Fibroblast of the conjunctiva (primary cell): Measurements from ENCODE around the gene ASCC3.

Experiments
- DNase-seq: peaks from one replicate; pipeline ENCODE4 v3.0.0-alpha.2; 2010; ENCODE audit warnings: low read depth

The ASCC3 gene

DNA sequence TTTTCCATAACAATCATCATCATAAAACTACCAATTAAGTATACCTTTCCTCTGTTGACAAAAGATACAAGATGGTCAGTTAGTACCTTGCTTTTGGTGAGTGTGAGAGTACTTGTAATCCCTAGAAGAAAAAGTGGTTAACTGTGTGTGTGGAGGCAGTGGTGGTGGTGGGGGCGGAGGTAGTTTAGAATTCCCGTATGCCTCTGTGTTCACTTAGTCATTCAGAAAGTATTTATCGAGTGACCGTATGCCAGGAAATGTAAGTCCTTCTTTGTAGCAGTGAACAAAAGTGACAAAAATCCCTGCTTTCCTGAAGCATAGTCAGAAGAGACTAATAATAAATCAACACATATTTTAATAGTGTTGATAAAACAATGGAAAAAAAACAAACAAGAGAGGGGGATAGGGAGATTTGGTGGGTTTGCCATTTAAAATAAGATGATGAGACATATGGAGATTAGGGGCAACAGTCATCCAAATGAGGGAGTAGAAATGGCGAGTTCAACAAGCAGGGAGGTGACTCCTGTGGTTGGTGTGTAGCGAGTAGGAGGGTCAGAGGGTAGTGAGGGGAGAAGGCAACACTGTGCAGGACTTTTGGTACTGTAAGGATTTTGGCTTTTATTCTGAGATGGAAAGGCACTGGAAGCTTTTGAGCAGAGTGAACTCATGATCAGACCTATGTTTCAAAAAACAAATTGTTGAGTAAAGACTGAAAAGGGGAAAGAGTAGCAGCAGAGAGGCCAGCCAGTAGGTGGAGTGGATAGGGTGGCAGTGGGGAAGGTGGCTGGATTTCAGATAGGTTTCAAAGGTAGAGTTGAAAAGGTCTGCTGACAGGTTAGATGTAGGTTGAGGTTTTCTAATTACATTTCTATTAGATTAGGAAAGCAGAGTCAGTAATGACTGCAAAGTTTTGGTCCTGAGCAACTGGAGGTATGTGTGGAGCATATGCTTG is 376.1 kb downstream of the ASCC3 start:
- peak; percentile 59 for DNase-seq

DNA sequence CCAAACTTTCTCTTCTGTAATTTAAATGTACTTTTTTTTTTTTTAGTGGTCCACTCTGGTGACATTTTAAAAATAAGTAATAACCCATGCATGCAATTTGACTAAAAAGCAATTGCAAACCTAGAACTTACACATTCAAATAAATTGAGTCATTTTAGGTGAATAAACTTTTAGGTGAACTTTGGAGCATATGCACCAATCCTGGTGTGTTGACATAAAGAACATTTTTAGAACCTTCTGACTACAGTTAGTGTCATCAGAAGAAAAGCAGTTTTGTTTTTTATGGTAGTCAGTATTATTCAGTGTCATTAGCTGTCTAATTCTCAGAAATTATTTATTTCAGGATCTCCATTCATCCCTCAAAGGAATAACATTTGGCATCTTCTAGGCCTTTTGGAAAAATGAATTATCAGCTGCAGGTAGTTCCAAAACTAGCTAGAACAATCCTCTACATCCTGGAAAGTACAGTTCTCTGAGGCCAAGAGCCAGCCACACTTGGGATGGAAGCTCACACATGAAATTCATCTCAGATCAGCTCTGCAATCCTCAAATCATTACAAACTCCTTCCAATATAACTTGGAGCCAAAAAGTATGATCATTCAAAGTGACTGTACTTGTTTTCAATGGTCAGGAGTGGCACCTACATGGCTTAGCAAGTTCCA is 378.0 kb downstream of the ASCC3 start:
- no peak for DNase-seq

DNA sequence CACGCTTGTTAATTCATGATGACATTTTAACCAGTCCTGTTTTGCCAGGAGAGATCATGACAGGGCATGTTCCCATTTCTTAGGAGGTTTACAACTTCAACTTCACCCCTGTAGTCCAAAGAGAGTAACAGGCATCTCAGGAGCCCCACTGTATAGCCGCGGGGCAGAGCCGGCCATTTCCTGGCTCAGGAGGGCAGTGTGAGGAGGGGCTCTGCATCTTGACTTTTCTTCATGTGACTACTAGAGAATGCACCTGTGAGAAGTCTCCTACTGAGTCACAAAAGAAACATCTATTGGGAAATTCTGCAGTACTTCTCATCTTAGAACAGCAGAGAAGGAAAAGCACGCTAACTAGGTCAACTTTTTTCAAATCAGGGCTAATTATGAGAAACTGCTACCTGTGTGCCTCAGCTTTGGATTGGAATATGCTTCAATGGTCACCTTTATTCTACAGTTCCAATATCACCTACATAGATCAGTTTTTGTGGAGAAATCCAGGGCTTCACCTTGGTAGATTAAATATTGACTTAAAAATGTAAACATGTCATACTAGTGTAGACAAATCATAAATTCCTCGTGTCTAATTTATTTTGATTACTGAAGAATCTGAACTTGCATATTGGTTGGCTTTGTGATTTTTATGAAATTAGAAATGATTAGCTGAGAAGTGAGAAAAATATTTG is 387.8 kb downstream of the ASCC3 start:
- no peak for DNase-seq

DNA sequence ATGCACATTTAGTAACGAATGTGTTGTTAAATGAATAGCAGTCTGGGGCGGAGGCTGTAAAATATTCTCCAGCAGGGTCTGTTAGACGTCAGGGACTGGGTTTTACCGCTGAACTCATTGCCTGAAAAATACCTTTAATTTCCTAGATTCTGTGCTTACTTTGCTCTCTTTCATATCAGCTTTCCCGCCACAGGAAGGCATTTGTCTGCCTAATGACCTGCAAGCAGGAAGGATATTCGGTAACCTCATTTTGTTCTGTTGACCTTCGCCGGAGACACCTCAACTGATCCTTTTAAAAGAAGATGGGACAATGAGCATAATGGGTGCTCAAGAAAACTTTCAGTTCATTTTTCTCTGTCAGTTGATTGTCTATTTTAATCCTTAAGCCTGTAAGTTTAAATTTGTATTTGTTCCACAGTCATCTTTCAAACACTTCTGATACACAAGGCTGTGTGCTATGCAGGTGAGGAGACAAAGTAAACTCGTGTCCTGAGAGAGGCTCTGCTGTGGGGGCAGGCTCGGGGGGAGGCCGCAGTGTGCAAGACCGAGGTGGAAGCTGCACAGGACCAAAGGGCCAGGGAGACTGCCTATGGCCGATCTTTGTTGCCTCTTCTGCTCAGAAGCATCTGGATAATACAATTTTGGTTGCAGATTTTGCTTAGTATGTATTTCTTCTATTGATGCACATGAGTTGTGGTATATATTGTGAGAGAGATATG is 389.0 kb downstream of the ASCC3 start:
- DNase-seq, result no peak

DNA sequence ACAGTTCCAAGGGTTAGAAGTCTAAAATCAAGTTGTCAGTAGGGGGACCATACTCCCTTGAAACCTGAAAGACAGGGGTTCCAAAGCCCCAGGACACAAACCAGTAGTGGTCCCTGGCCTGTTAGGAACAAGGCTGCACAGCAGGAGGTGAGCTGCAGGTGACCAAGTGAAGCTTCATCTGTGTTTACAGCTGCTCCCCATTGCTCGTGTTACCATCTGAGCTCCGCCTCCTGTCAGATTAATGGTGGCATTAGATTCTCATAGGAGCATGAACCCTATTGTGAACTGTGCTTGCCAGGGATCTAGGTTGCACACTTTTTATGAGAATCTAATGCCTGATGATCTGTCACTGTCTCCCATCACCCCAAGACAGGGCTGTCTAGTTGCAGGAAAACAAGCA is 391.1 kb downstream of the ASCC3 start:
- DNase-seq, result no peak

DNA sequence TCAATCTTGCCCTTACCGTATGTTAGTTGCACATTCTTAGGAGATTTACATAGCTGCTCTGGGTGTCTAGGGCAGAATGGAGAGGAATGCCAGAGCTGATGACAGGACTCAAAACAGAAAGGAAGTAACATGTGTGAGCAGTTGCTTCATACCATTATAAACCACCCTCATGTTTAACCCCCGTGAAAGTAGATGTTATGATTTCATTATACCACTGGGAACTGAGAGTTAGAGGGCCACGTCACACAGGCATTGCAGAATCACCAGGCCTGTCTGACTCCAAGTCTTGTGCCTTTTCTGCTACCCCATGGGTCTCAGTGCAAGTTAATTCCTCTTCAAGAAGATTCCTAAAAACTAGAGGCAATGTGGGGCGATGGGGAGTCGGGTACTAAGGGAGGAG is 392.9 kb downstream of the ASCC3 start:
- DNase-seq, result no peak

DNA sequence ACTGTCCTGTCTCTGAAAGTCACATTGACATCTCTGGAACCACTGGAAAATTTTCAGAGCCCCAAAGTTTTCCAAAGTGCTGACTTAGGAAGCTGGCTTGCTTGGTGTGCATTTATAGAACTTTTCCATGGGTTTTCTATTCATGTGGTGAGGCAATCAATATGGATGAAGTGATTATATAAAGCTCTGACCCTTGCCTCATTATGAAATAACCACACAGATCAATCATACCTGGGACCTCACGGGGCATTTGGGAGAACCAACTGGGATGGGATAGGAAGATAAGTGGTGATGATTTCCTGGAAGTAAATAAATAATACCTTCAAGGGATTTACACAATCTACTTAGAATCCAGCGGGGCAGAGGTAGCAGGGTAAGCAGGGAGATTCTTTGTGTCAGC is 393.5 kb downstream of the ASCC3 start:
- DNase-seq, result no peak

DNA sequence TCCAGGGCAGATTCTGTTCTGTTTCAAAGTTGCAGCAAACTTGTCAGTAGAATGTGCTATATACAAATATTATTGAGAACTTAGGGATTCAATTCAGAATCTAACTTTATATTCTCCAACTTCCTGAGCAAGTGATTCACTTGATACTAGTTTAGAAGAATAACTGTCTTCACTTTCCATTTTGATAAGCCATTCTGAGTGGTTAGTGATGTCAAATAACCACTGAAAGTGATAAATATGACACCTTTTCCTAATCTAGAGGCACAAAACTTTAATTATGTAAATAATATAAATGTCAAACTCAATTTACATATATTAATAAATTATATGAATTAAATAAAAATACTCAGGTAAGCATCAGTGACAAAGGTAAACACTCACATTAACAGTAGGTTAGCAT is 395.9 kb downstream of the ASCC3 start:
- no peak for DNase-seq

DNA sequence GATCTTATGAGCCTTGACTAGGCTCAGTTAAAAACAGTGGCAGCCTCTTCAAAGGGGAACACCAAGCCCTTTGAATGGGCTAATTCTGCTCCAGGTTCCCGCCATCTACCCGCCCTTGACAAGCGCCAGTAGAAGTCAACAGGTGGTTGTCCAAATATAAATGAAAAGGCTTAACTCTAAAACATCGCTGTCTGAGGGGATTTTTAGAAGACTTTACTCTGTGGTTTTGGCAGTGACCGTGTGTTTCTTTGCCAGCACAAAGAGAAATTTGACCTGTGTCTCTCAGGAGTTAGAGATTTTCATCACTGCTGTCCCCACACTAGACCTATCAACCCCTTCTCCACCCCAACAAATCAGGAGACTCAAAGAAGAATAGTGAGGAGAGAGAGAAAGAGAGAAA is 396.7 kb downstream of the ASCC3 start:
- no peak for DNase-seq

DNA sequence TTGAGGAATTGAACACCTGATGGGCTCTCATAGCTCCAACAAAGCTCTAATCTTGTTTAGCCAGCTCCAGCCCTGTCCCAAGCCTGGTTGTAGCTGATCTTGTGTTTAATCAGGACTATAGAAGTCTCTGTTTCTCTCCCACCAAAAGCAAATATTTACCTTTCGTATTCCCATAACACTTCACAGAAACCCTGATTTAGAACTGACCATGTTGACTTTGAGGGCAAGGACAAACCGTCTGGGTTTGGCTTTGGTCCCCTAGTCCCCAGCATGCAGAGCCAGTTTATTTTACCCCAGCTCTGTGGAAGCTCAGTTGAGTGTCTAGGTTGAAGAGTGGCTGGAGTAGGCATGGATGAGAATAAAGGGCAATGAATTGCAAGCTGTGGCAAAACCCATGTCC is 398.4 kb downstream of the ASCC3 start:
- DNase-seq, result no peak

DNA sequence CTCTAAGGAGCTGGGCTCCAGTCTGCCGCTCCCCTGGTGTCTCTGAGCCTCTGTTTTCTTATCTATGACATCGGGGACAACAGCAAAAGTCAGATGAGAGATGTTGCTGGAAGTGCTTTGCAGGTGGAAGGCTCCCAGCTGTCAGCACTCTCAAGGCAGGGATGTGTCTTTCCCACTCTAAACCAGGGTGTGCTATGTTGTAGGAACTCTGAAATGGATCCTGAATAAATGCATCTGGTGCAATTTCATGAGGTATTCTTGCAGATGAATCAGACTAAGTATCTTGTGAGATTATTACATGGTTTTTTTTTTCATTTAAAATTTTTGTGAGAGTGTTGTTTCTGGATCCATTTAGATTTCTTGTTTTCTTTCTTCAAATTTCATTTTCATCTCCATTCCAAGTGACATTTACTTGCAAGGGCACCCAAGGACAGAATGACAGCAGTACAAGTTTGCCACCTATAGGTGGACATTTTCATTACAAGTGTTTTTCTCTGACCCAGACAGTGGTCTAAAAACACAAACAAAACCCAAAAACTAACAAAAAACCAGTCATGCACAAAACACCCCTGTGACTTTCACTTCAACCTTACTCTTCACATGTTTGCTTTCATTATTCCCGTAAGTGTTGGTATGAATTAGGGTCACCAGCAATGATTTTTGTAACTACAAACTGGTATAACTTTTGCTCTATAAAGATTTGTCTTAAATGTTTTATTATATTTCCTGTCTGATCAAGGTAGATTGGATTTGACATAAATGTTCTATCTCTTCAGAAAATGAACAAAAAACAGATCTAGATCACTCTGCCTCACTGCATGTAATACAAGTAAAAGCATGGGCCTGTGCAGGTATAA is 401.7 kb downstream of the ASCC3 start:
- DNase-seq, result peak; percentile 20

DNA sequence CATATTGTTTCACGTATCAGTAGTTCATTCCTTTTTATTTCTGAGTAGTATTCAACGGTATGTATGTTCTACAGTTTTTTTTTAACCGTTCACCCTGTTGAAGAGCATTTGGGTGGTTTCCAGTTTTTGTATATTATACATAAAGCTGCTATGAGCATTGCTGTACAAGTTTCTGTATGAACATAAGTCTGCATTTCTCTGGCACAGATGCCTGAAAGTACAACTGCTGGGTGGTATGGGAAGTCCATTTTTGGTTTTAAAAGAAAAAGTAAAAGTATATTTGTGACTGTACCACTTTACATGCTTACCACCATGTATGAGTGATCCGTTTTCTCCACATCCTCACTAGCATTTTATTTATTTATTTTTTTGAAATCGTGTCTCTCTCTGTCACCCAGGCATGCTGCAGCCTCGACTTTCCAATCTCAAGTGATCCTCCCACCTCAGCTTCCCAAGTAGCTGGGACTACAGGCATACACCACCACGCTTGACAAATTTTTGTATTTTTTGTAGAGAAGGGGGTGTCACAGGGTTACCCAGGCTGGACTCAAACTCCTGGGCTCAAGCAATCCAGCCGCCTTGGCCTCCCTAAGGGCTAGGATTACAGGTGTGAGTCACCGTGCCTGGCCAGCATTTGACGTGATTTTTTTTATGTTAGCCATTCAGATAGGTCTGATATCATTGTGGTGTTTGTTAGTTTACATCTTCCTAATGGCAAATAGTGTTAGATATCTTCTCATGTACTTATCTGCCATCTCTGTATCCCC is 405.4 kb downstream of the ASCC3 start:
- DNase-seq, result no peak

DNA sequence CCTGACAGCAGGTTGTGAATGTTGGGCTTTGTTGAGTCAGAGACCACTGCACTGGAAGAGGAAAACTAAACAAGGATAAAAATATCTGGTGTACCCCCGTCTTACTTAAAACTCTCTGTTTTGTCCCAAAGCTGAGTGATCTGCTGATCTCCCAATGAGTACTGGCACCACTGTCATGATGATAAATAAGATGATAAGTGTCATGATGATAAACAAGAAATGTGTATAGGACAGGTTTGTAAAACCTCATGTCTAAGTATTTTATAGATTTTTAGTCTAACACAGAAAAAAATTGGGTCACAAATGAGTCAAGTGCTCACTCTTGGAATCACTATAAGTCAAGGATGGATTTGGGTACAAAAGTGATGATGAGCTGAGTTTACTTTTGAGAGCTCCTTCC is 407.9 kb downstream of the ASCC3 start:
- DNase-seq, result no peak

DNA sequence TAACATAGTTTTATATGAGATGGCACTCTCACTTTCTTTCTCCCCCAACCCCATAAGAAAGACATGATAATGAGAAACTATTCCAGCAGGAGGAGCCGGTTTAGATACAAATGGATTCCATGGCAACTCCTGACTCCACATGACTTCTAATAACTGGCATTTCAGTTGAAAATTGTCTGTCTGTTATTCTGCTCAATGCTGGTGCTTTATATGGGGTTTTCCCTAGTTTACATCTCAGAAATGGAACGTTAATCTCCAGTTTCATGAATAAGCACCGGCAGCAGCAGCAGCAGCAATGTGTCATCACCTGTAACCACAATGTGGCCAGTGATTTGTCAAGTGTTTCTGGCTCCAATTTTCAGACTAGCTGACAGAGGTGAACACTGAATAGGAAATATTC is 408.5 kb downstream of the ASCC3 start:
- no peak for DNase-seq

DNA sequence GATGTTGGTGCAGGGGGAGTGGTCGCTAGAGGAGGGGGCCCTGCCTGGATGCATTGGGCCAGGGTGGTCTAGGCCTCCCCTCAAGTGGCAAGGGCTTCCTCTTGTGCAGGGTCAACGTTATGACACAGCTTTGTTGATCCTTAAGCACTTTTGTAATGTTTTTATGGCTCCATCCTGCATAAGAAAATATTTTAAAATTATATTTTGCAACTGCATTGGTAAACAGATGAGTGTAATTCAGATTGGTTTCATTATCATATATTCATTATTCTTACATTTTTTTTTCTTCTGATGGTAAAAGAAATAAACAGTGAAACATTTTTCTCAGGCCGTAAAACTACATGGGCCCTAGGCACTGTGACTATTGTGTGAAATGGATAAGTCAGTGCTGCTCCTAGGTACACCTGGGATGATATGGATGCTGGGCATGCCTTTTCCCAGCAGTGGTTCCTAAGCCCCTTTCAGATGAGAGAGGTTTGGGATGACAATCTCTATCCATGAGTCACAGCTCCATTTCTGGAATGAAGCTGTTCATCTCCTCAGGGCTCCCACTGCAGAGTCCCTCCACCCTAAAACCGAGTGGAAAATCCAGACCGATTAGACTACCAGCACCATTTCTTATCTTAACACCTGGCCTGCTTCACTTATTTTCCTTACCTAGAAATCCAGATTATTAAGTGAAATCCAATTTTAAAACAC is 410.6 kb downstream of the ASCC3 start:
- no peak for DNase-seq

DNA sequence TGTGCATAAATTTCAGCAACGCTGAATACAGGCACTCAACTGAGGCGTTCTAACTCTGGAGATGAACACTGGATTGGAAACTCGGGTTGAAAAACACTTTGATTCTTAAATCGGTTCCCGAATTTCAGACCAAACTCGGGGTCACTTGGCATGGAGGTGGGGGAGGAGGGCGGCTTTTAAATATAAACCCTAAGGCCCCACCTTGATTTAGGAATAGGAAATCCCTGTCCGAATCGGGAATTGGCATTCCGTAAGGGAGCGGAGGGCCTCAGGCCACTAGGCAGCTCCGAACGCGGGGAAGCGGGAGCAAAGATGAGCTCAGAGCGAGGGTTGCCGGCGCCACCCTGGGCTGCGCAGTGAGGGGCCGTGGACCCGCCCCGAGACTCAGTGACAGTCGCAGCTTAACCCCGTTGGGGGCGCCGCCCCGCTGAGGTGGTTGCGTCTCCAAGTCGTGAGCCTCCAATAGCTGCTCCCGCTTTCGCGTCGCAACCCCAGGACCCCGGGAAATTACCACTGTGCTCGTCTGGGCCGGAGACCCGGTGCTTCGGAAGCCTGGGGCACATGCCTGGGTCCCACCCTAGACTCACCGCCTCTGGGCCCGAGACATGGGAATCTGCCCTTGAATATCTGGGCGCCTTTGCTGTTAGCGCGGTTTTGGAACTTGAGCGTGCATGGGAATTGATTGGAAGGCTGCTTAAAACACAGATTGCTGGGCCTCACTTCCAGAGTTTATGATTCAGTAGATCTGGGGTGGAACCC is 411.8 kb downstream of the ASCC3 start:
- no peak for DNase-seq

DNA sequence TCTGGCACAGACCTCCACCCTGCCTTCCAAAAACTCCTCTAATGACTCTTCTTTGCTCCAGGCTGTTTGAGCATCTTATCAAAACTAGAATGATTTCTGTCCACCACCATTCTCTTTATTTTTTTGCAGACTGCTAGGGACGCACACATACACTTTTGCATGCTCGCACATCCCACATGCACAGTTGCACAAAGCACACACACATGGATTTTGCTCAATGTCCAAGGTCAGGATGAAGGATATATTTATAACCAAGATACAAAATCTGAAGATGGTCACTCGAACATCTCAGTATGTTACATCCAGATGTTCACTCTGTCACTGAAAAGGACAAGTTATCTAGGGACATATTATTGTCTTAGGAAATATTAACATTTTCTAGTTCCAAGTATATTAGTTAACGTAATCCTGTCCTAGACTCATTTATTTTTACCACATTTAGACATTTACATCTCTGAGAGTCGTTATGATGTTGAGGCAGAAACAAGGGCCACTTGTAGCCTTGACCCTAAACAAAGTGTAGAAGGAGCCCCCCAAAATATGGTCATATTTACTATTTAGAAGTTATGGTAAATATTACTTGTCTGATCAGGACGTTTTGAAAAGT is 413.0 kb downstream of the ASCC3 start:
- no peak for DNase-seq

DNA sequence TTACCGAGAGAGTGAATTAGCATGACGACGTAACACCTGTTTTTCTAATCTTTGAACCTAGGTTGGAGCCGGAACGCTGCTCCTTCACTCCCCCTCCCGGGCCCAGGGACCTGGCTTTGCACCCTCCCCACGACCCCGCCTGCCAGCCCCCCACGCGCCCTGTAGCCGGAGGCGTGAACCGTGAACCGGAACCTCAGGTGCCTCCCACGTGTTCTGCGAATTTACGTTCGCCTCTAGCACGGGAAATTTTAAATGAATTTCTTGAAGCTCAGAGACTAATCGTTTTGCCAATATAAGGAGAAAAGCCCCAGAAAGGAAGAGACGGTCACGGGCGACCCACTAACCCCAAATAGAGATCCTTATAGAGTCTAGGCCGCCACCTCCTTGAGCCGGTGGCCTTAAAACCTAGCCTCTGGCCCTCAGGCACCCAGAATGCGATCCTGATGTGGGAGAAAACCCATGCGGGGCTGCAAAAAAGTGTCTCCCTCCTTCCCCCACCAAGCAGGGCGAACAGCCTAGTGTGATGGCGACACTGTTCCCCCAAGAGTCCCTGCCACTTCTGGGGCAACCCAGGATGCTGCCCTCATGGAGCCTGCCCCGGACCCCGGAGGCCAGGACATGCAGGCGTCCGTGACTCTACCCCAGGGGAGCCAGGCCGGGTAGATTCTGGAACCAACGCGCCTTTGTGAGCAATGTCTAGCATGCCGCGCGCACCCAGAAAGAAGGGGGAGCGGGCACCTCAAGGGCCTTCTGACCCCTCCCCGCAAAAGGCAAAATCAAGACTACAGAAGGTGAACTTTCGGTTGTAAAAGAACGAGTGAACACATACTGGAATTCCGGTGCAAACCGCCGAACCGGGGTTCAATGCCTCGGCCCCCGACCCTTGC is 413.8 kb downstream of the ASCC3 start:
- no peak for DNase-seq
